Hepatocyte (in vitro differentiated cells): ENCODE measurements around the gene SLC6A20. TPM values are rescaled to one million over a fixed set of nuclear protein-coding genes. Genes with fewer than 3 reads are reported as not detected.
A peak's percentile ranks its signal among the peaks of the same experiment; 100 is the strongest.

Source experiments
- DNase-seq: peaks from one replicate; pipeline ENCODE4 v3.0.0-alpha.2; 2016; ENCODE audit warnings: low spot score
- H2AFZ ChIP-seq: fragments of 200-600 bp; sonication (generic); 2 replicates; pipeline ENCODE4 v1.6.0; 2016; ENCODE audit warnings: antibody characterized with exemption, mild to moderate bottlenecking
- H3K27ac ChIP-seq: fragments of 200-600 bp; sonication (generic); 2 replicates; pipeline ENCODE4 v1.5.1; 2016; ENCODE audit warnings: mild to moderate bottlenecking
- H3K27me3 ChIP-seq: fragments of 200-600 bp; sonication (generic); 2 replicates; pipeline ENCODE4 v1.6.1; 2016
- H3K36me3 ChIP-seq: fragments of 200-600 bp; sonication (generic); replicated peaks from 2 replicates; pipeline ENCODE4 v1.5.1; 2016; ENCODE audit warnings: low read depth; ENCODE audit not compliant: insufficient read depth
- H3K4me1 ChIP-seq: fragments of 200-600 bp; sonication (generic); 2 replicates; pipeline ENCODE4 v1.5.1; 2016; ENCODE audit warnings: mild to moderate bottlenecking, moderate library complexity; ENCODE audit not compliant: insufficient read depth
- H3K4me2 ChIP-seq: fragments of 200-600 bp; sonication (generic); 2 replicates; pipeline ENCODE4 v1.6.0; 2016
- H3K4me3 ChIP-seq: fragments of 200-600 bp; sonication (generic); 2 replicates; pipeline ENCODE4 v1.5.1; 2016; ENCODE audit warnings: mild to moderate bottlenecking
- H3K79me2 ChIP-seq: fragments of 200-600 bp; sonication (generic); 2 replicates; pipeline ENCODE4 v1.6.0; 2017; ENCODE audit warnings: mild to moderate bottlenecking
- H3K9me2 ChIP-seq: fragments of 200-600 bp; sonication (generic); replicated peaks from 2 replicates; pipeline ENCODE4 v1.6.0; 2017; ENCODE audit warnings: mild to moderate bottlenecking; ENCODE audit not compliant: insufficient read depth
- H3K9me3 ChIP-seq: fragments of 200-600 bp; sonication (generic); 2 replicates; pipeline ENCODE4 v1.5.1; 2016; ENCODE audit warnings: low read depth, mild to moderate bottlenecking
- H4K20me1 ChIP-seq: fragments of 200-600 bp; sonication (generic); 2 replicates; pipeline ENCODE4 v1.6.0; 2016; ENCODE audit warnings: mild to moderate bottlenecking; ENCODE audit not compliant: insufficient read depth, poor library complexity, severe bottlenecking
- EZH2 ChIP-seq: fragments of 200-600 bp; sonication (generic); IDR thresholded peaks from 2 replicates; pipeline ENCODE4 v1.6.1; 2016; ENCODE audit warnings: antibody characterized with exemption, mild to moderate bottlenecking, borderline replicate concordance
- EZH2phosphoT487 ChIP-seq: fragments of 200-600 bp; sonication (generic); IDR thresholded peaks from one replicate; pipeline ENCODE4 v1.6.1; 2018; ENCODE audit warnings: antibody characterized with exemption, mild to moderate bottlenecking, low read depth, moderate library complexity; ENCODE audit not compliant: unreplicated experiment, severe bottlenecking
- WGBS: methylation state at CpG from one replicate; pipeline ENCODE4 v1.1.6; 2016; ENCODE audit warnings: low lambda C conversion rate; ENCODE audit errors: missing lambda C conversion rate; 5-methylcytosine and 5-hydroxymethylcytosine counted together
- polyA plus RNA-seq: library from polyadenylated mRNA; unstranded; fragments of >200 nt; fragmentation: Nextera tagmentation; extraction: Ambion mirVana; gene quantifications from 2 replicates; pipeline ENCODE4 v1.2.1, GENCODE V29; 2016
- total RNA-seq: library from RNA; depleted of rRNA; stranded (reverse); fragments of >200 nt; gene quantifications from 2 replicates; pipeline ENCODE4 v1.2.3, GENCODE V29; 2014
- TF ChIP-seq, protein P1 (sequence below): fragments of 200-600 bp; sonication (generic); IDR thresholded peaks from 2 replicates; pipeline ENCODE4 v1.5.1; 2016; ENCODE audit warnings: antibody characterized with exemption, mild to moderate bottlenecking; ENCODE audit not compliant: poor library complexity

Gene SLC6A20
- total and polyA plus RNA-seq, 2 experiments from 2014 or later = 5.7 to 9.6 TPM

DNA sequence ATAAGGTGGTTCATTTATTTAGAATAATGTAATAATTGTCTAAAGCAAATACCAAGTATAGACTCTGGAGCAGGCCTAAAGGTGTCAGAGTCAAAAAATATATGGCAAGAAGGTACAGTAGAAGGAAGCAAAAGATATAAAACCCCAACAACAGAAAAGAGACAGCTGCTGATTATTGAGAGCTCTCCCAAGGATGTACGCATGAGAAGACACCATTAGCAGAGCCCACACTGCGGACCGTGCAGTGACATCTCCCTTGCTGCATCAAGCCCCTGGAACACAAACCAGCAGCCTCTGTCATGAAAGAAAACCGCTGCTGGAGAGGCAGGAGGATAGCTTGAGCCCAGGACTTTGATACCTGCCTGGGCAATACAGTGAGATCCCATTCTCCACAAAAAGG, 18.0 kb upstream of the SLC6A20 start:
- Histone ChIP-seq H3K27ac (no peak overlapping the region), H3K27me3 (no peaks in the 10 kb centered on the region), H4K20me1 (no peaks in the 10 kb centered on the region), H3K9me3 (no peaks in the 10 kb centered on the region), H3K36me3 (no peaks in the 10 kb centered on the region), H3K4me3 (no peak overlapping the region), H3K9me2 (no peaks in the 10 kb centered on the region), H2AFZ (no peak overlapping the region), H3K79me2 (no peaks in the 10 kb centered on the region), H3K4me2 (no peak overlapping the region), H3K4me1 (peaks cover 15% of the 10 kb centered on the region)
- DNase-seq = no peak
- WGBS = 97% methylated on average over 4 of the region's 4 CpGs
- TF ChIP-seq, protein P1, sequence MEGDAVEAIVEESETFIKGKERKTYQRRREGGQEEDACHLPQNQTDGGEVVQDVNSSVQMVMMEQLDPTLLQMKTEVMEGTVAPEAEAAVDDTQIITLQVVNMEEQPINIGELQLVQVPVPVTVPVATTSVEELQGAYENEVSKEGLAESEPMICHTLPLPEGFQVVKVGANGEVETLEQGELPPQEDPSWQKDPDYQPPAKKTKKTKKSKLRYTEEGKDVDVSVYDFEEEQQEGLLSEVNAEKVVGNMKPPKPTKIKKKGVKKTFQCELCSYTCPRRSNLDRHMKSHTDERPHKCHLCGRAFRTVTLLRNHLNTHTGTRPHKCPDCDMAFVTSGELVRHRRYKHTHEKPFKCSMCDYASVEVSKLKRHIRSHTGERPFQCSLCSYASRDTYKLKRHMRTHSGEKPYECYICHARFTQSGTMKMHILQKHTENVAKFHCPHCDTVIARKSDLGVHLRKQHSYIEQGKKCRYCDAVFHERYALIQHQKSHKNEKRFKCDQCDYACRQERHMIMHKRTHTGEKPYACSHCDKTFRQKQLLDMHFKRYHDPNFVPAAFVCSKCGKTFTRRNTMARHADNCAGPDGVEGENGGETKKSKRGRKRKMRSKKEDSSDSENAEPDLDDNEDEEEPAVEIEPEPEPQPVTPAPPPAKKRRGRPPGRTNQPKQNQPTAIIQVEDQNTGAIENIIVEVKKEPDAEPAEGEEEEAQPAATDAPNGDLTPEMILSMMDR = no peak

DNA sequence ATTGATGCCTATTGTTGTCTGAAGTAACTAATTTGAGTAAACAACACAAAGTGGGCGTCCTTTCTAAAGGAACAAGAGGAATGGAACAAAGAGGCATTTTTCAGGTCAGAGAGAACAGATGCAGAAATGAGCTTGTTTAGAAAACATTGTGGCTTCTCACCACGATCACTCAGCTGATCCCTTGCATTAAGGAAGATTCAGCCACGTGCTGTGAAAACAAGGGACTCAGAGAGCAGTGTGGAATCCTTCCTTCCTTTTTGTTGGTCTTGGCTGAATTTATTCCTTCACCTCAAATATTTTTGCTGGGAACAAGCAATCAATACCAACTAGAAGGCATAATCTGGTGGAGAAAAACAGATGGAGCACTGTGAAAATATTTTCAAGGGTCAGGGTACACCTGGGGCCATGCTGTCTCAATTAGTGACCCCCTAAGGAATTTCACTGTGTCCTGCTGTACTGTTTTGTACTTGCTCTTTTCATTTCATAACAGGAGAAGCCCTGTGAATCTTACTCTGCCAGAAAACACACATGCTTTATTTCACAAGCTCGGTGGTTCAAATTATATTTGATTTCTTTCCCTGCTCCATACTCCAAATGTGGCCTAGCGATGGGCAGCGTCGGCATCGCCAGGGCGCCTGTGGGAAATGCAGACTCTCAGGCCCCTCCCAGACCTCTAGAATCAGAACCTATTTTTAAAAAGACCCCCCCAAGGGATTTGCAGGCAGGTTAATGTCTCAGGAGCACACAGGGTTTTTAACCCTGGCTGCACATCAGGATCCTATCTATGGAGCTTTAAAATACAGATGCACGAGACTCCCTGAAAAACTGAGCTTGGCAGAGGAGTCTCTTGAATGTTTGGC, 11.6 kb upstream of the SLC6A20 start:
- H3K27me3 ChIP-seq = no peaks in the 10 kb centered on the region
- H2AFZ ChIP-seq = no peak overlapping the region
- no peaks in the 10 kb centered on the region for H3K79me2 ChIP-seq
- H3K4me3 ChIP-seq = no peak overlapping the region
- H3K27ac ChIP-seq = peak overlapping the region; percentile 4
- H3K4me1 ChIP-seq = peaks cover 13% of the 10 kb centered on the region
- no peaks in the 10 kb centered on the region for H3K9me3 ChIP-seq
- no peaks in the 10 kb centered on the region for H3K9me2 ChIP-seq
- no peak for DNase-seq
- TF ChIP-seq EZH2phosphoT487 (no peak), EZH2 (no peak)
- TF ChIP-seq, protein P1 = no peak
- H3K4me2 ChIP-seq = no peak overlapping the region
- WGBS = 66% methylated on average over 10 of the region's 10 CpGs
- no peaks in the 10 kb centered on the region for H4K20me1 ChIP-seq
- H3K36me3 ChIP-seq = no peaks in the 10 kb centered on the region

DNA sequence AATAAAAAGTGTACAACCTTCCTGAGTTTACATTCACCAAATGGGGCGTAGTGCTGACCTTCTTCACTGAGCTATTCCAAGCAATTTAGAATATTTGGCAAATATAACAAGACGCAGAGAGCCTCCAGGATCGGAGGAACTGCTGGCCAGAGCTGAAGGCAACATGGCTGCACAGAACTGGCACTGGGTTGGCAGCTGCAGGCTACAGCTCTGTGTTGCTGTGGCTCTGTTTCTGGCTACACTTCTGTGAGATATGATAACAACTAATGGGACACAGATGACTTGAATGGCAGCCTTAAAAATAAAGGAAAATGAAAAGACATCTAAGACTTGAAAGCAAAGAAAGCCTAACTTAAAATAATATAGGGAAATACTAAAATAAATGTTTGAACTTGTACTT, 10.8 kb upstream of the SLC6A20 start:
- WGBS = 91% methylated on average over 3 of the region's 3 CpGs
- no peaks in the 10 kb centered on the region for H3K9me2 ChIP-seq
- H3K4me3 ChIP-seq = no peak overlapping the region
- H3K9me3 ChIP-seq = no peaks in the 10 kb centered on the region
- no peak overlapping the region for H2AFZ ChIP-seq
- TF ChIP-seq EZH2 (no peak), EZH2phosphoT487 (no peak)
- TF ChIP-seq, protein P1 = no peak
- no peak overlapping the region for H3K4me2 ChIP-seq
- H3K27ac ChIP-seq = peak overlapping the region; percentile 4
- DNase-seq = no peak
- peaks cover 13% of the 10 kb centered on the region for H3K4me1 ChIP-seq
- H3K27me3 ChIP-seq = no peaks in the 10 kb centered on the region
- H4K20me1 ChIP-seq = no peaks in the 10 kb centered on the region
- H3K36me3 ChIP-seq = no peaks in the 10 kb centered on the region
- no peaks in the 10 kb centered on the region for H3K79me2 ChIP-seq
